Caco-2 (cell line): ENCODE measurements around the gene PRSS38. TPM values are rescaled to one million over a fixed set of nuclear protein-coding genes. Genes with fewer than 3 reads are reported as not detected.

Experiments used
- BruUV-seq: library from RNA; stranded (reverse); fragments of 400-500 nt; replicated peaks from 2 replicates; lab custom pipeline; 2021; lab: Mats Ljungman, UMichigan
- CTCF ChIA-PET: fragments of 300-600 bp; sonication (Branson Sonifier 250); formaldehyde crosslinking; loops from one replicate; lab custom pipeline; 2022; ENCODE audit warnings: antibody characterized with exemption; lab: Charles Lee
- POLR2A ChIA-PET: fragments of 300-600 bp; sonication (Branson Sonifier 250); formaldehyde crosslinking; loops from one replicate; lab custom pipeline; 2022; ENCODE audit warnings: antibody characterized with exemption; lab: Charles Lee
- DNase-seq, 2 experiments: peaks; one replicate each; pipeline versions ENCODE4 v3.0.0 to v3.0.0-alpha.2; 2020 to 2022
- H3K27me3 ChIP-seq: replicated peaks from 2 replicates; pipeline ENCODE4 v1.6.0; 2011; ENCODE audit warnings: low read length; ENCODE audit not compliant: control insufficient read depth, insufficient read depth
- H3K36me3 ChIP-seq: 2 replicates; pipeline ENCODE4 v1.5.1; 2011; ENCODE audit warnings: low read length; ENCODE audit not compliant: control insufficient read depth, insufficient read depth
- H3K4me1 ChIP-seq: fragments of 250-450 bp; sonication (Bioruptor Pico); 2 replicates; pipeline ENCODE4 v1.5.1; 2020; ENCODE audit warnings: mild to moderate bottlenecking
- H3K4me3 ChIP-seq: 2 replicates; pipeline ENCODE4 v1.5.1; 2011; ENCODE audit warnings: low read depth, mild to moderate bottlenecking, control low read depth, low read length
- H3K9me3 ChIP-seq: fragments of 250-450 bp; sonication (Bioruptor Pico); 2 replicates; pipeline ENCODE4 v1.5.1; 2020; ENCODE audit warnings: mild to moderate bottlenecking, moderate library complexity
- H3K27ac Mint-ChIP-seq: one replicate; pipeline ENCODE4 v1.8.0; 2022; ENCODE audit warnings: mixed read lengths; ENCODE audit not compliant: unreplicated experiment
- H3K27me3 Mint-ChIP-seq: one replicate; pipeline ENCODE4 v1.8.0; 2022; ENCODE audit warnings: mixed read lengths; ENCODE audit not compliant: insufficient read depth, unreplicated experiment
- H3K36me3 Mint-ChIP-seq: one replicate; pipeline ENCODE4 v1.8.0; 2022; ENCODE audit warnings: mild to moderate bottlenecking, mixed read lengths; ENCODE audit not compliant: insufficient read depth, unreplicated experiment
- H3K4me1 Mint-ChIP-seq: one replicate; pipeline ENCODE4 v1.8.0; 2022; ENCODE audit warnings: low read depth, mixed read lengths; ENCODE audit not compliant: unreplicated experiment
- H3K4me3 Mint-ChIP-seq: one replicate; pipeline ENCODE4 v1.8.0; 2022; ENCODE audit warnings: mild to moderate bottlenecking, moderate library complexity, mixed read lengths; ENCODE audit not compliant: unreplicated experiment
- H3K9me3 Mint-ChIP-seq: one replicate; pipeline ENCODE4 v1.8.0; 2022; ENCODE audit warnings: mixed read lengths; ENCODE audit not compliant: unreplicated experiment
- CTCF ChIP-seq, 2 experiments: fragments of 200-600 bp in 1 of 2; IDR thresholded peaks; 1 replicate in 1 of 2; 2 replicates in 1 of 2; pipeline versions ENCODE4 v1.5.1 to v1.8.0; 2011 to 2022; ENCODE audit warnings: antibody characterized with exemption in 1 of 2, control low read depth in 1 of 2, inconsistent platforms in 1 of 2, low read depth in 1 of 2, low read length in 1 of 2, mild to moderate bottlenecking in 1 of 2, moderate library complexity in 1 of 2; ENCODE audit not compliant: insufficient read depth in 1 of 2, severe bottlenecking in 1 of 2, unreplicated experiment in 1 of 2
- intact Hi-C: fragments of 100-400 bp; cut with micrococcal nuclease; formaldehyde crosslinking; loops from one replicate; pipeline ENCODE4 v1.10.0; 2022; ENCODE audit not compliant: unreplicated experiment
- total RNA-seq: library from RNA; stranded (reverse); gene quantifications from 2 replicates; pipeline ENCODE4 v1.2.3, GENCODE V29; 2022

The PRSS38 gene
- total RNA-seq, 1 experiment from 2014 or later, result not detected

DNA sequence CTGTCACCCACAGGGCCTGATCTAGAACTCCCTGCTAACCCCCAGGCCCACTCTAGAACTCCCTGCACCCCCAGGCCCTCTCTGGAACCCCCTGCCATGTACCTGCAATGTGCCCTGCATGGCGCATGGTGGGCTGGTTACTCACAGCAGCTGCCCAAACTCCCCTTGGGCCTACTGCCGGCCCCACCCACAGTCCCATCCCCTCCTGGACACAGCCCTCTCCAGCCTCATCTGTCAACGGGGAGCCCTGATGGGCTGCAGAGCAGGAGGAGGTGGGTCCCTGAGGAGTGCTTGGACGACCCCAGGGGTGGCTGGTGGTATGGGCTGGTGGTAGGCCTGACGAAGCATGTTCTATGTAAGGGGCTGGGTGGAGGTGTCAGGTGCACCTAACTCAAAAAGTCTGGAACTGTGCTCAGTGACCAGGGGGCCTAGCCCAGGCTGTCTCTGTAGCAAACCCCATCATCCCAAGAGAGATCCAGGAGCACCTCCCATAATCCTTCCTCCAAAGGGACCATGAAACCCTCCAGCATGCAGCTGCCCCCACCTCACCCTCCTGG, 19.0 kb upstream of the PRSS38 start:
- H3K4me3 ChIP-seq, result no peak overlapping the region
- H3K9me3 ChIP-seq, result no peaks in the 10 kb centered on the region
- intact Hi-C loops, result no loop called here
- no TSS peak for BruUV-seq
- H3K27me3 ChIP-seq, result no peaks in the 10 kb centered on the region
- POLR2A ChIA-PET, result no interaction called here
- Mint-ChIP-seq H3K9me3 (no peaks in the 10 kb centered on the region), H3K27me3 (peaks cover 2% of the 10 kb centered on the region), H3K4me3 (no peak overlapping the region), H3K36me3 (no peaks in the 10 kb centered on the region), H3K4me1 (no peaks in the 10 kb centered on the region), H3K27ac (no peak overlapping the region)
- TF ChIP-seq CTCF (IDR thresholded peaks at IDR 0.05; ENCODE audit: insufficient read depth in 1 of 2, low read depth in 1 of 2, low read length in 1 of 2, severe bottlenecking in 1 of 2, unreplicated experiment in 1 of 2), result no peak
- H3K36me3 ChIP-seq, result no peaks in the 10 kb centered on the region
- no peaks in the 10 kb centered on the region for H3K4me1 ChIP-seq
- no peak for DNase-seq
- CTCF ChIA-PET, result no interaction called here

- Histone ChIP-seq H3K9me3 (no peaks in the 10 kb centered on the region), H3K27me3 (no peaks in the 10 kb centered on the region), H3K4me3 (no peak overlapping the region), H3K36me3 (no peaks in the 10 kb centered on the region), H3K4me1 (no peaks in the 10 kb centered on the region)
- no peak for TF ChIP-seq CTCF (IDR thresholded peaks at IDR 0.05; ENCODE audit: insufficient read depth in 1 of 2, low read depth in 1 of 2, low read length in 1 of 2, severe bottlenecking in 1 of 2, unreplicated experiment in 1 of 2)
- peaks cover 2% of the 10 kb centered on the region for H3K27me3 Mint-ChIP-seq
- BruUV-seq, result no TSS peak
- intact Hi-C loops, result no loop called here
- H3K27ac Mint-ChIP-seq, result no peak overlapping the region
- no peaks in the 10 kb centered on the region for H3K9me3 Mint-ChIP-seq
- CTCF ChIA-PET, result no interaction called here
- no peaks in the 10 kb centered on the region for H3K4me1 Mint-ChIP-seq
- DNase-seq, result no peak
- no peak overlapping the region for H3K4me3 Mint-ChIP-seq
- POLR2A ChIA-PET, result no interaction called here
- no peaks in the 10 kb centered on the region for H3K36me3 Mint-ChIP-seq
Measured at GRCh38 chr1:227797144-227797543, 18.3 kb upstream of the PRSS38 start.

DNA sequence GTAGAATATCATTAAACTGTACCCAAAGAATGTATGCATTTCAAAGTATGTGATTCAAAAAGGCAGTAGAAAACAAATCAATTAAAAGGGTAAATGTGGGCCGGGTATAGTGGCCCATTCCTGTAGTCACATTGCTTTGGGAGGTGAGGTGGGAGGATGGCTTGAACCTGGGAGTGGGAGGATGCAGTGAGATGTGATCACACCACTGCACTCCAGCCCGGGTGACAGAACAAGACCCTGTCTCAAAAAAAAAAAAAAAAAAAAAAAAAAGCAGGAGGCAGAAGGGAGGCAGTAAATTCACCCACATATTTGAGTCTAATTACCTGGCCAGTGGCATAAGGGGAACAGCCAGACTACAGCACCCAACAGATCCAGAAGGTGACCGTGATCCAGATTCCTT, 17.9 kb upstream of the PRSS38 start:
- Mint-ChIP-seq H3K36me3 (no peaks in the 10 kb centered on the region), H3K9me3 (no peaks in the 10 kb centered on the region), H3K4me3 (no peak overlapping the region), H3K4me1 (no peaks in the 10 kb centered on the region), H3K27me3 (peaks cover 2% of the 10 kb centered on the region), H3K27ac (no peak overlapping the region)
- Histone ChIP-seq H3K4me1 (no peaks in the 10 kb centered on the region), H3K36me3 (no peaks in the 10 kb centered on the region), H3K27me3 (no peaks in the 10 kb centered on the region), H3K4me3 (no peak overlapping the region), H3K9me3 (no peaks in the 10 kb centered on the region)
- TF ChIP-seq CTCF (IDR thresholded peaks at IDR 0.05; ENCODE audit: insufficient read depth in 1 of 2, low read depth in 1 of 2, low read length in 1 of 2, severe bottlenecking in 1 of 2, unreplicated experiment in 1 of 2), result no peak
- CTCF ChIA-PET, result no interaction called here
- no peak for DNase-seq
- intact Hi-C loops, result no loop called here
- BruUV-seq, result no TSS peak
- POLR2A ChIA-PET, result no interaction called here
